HCEC 1CT (cell line): ENCODE measurements around the gene RABGGTA.

Experiments
- DNase-seq: peaks from one replicate; pipeline ENCODE4 v3.0.0-alpha.2; 2017

RABGGTA gene, protein sequence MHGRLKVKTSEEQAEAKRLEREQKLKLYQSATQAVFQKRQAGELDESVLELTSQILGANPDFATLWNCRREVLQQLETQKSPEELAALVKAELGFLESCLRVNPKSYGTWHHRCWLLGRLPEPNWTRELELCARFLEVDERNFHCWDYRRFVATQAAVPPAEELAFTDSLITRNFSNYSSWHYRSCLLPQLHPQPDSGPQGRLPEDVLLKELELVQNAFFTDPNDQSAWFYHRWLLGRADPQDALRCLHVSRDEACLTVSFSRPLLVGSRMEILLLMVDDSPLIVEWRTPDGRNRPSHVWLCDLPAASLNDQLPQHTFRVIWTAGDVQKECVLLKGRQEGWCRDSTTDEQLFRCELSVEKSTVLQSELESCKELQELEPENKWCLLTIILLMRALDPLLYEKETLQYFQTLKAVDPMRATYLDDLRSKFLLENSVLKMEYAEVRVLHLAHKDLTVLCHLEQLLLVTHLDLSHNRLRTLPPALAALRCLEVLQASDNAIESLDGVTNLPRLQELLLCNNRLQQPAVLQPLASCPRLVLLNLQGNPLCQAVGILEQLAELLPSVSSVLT

DNA sequence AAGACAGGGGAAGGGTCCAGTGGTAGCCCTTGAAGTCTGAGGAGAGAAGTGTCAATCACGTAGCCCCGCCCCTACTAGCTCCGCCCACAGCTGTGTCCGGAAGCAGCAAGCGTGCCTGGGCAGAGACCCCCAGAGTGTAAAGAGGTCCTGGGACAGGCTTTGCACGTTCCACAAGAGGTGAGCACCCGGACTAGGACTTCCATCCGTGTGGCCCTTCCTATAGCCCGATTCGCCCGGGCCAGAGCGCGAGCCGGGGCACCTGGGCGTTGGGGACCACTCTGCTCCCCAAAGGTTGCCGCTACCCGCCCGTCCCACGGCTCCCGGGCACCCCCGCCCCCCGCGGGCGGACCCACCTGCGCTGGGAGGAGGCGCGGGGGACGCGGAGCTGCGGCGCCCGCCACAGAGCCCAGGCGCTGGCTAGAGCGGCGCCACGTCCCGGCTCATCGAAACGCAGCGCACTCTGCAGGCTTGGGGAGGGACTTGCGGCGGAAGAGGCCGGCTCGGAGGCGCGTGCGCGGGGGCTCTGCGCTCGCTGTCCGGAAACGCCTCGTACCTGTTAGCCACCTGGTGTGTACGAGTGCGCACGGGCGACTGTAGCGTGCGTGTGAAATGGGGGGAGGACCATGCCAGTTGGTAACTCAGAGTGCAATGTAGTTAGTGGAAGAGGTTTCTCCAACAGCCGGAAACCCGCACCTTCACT lies at the start of gene RABGGTA:
RABGGTA (minus strand) TSS at position 464 of the 700 bp plus-strand sequence. CDS start 482 bp downstream, outside the sequence.
- peak; percentile 88 for DNase-seq

DNA sequence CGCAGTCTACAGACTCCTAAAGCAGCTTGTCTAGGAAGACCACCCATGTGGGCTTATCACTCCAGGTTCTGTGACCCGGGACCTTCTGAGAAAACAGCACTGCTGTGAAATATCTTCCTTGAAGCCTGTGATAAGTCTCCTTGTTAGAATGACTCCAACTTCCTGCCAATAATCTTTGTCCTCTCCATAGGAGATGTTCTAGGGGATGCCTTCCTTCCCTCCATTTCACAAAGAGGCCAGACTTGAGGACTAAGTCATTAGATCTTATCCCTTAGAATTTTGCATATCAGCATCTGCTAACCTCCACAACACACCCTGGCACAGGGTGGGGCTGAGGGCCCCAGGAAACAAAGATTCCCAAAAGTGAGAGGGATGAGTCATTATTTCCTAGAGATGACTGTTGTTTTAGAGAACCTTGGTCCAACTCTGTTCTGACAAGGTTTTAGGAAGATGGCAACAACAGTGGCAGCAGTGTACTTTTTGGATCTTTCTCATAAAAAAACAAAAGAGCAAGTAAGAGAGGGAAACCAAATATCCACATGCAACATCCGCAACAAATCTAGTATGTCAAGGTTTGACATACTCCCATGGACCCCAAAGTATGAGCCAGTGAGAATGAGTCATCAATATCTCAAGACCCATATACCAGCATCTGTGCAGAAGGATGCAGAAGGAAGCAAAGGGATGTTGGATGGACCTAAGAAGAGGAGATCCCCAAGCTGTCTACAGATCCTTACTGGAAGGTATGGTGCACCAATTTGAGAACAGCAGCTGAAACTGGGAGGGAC lies 45.9 kb upstream of the RABGGTA start:
- DNase-seq, result peak; percentile 39

DNA sequence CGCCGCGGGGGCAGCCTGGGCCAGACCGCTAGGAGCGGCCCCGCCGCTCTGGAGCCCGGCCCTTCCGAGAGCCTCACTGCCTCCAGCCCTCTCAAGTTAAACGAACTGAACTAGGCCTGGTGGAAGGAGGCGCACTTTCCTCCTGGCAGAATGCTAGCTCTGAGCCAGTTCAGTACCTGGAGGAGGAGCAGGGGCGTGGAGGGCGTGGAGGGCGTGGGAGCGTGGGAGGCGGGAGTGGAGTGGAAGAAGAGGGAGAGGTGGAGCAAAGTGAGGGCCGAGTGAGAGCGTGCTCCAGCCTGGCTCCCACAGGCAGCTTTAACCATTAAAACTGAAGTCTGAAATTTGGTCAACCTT lies 45.2 kb upstream of the RABGGTA start:
- no peak for DNase-seq

DNA sequence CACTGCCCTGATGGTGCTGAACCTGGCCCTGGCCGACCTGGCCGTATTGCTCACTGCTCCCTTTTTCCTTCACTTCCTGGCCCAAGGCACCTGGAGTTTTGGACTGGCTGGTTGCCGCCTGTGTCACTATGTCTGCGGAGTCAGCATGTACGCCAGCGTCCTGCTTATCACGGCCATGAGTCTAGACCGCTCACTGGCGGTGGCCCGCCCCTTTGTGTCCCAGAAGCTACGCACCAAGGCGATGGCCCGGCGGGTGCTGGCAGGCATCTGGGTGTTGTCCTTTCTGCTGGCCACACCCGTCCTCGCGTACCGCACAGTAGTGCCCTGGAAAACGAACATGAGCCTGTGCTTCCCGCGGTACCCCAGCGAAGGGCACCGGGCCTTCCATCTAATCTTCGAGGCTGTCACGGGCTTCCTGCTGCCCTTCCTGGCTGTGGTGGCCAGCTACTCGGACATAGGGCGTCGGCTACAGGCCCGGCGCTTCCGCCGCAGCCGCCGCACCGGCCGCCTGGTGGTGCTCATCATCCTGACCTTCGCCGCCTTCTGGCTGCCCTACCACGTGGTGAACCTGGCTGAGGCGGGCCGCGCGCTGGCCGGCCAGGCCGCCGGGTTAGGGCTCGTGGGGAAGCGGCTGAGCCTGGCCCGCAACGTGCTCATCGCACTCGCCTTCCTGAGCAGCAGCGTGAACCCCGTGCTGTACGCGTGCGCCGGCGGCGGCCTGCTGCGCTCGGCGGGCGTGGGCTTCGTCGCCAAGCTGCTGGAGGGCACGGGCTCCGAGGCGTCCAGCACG lies 44.6 kb upstream of the RABGGTA start:
- no peak for DNase-seq

DNA sequence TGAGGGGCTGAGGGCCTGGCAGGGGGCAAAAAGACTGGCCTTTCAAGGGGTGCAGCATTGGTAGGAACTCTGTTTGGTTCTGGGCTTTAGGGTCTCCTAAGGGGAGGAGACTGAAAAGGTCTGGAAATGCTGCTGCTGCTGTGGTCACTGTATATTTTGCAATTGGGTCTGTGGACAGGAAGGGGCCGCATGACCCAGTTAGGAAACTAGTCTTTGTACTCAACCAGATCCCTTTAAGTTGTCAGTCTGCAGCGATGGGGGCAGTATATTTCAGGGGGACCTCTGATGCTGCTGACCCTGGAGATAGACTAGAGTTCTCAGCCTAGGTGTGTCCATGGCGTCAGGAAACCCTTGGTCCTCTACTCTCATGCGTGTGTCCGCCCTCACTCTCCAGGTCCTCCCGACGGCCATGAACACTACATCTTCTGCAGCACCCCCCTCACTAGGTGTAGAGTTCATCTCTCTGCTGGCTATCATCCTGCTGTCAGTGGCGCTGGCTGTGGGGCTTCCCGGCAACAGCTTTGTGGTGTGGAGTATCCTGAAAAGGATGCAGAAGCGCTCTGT lies 43.9 kb upstream of the RABGGTA start:
- DNase-seq, result no peak

DNA sequence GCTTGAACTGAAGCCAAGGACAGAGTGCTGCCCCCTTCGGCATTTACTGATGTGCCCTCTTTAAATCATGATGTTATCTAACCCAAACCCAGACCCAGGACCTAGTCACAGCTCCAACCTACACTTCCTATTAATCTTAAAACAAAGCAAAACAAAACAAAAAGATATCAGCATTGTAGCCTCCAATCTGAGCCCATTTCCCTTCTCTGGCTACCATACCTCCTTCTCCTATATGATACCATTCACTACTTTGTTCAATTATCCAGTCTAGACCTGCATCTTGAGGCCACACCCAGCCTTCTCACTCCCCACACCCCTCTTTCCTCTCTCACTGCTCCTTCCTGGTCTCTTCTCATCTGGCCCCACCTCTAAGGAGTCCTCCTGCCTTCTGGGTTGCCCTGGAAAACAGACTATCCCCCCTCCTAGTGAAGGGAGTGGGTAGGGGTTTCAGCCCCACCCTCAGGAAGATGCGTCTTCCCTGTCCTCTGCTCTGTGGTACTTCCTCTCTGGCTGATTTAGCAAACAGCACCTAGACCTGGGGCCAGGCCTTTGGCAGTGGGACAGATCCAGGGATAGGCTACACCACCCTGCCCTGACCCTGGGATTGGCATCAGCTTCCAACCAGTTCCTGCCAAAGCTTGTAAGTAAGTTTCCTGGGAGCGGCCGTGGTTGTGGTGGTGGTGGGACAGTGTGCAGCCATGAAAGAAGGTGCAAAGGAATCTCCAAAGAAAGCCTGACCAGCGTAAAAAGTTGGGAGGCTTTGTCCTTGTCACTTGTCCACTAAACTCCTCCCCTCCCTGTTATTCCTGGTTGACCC lies 43.2 kb upstream of the RABGGTA start:
- DNase-seq, result no peak

DNA sequence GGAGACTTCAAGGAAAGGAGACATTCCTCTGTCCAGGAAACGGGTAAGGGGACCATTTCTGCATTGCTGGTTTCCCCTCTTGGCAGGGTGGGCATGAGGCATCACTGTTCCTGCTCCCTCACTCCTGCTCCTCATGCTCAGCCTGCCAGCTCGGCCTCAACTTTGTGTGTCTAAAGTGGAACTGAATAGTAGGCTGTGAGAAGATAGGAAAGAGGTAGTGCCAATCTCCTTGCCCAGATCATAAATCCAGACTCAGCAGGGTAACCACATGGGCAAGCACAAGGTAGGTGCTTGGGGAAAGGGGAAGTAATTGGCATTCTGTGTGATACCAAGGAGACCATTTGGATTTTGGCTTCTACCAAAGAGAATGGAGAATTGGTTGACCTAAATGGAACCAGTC lies 42.5 kb upstream of the RABGGTA start:
- no peak for DNase-seq

DNA sequence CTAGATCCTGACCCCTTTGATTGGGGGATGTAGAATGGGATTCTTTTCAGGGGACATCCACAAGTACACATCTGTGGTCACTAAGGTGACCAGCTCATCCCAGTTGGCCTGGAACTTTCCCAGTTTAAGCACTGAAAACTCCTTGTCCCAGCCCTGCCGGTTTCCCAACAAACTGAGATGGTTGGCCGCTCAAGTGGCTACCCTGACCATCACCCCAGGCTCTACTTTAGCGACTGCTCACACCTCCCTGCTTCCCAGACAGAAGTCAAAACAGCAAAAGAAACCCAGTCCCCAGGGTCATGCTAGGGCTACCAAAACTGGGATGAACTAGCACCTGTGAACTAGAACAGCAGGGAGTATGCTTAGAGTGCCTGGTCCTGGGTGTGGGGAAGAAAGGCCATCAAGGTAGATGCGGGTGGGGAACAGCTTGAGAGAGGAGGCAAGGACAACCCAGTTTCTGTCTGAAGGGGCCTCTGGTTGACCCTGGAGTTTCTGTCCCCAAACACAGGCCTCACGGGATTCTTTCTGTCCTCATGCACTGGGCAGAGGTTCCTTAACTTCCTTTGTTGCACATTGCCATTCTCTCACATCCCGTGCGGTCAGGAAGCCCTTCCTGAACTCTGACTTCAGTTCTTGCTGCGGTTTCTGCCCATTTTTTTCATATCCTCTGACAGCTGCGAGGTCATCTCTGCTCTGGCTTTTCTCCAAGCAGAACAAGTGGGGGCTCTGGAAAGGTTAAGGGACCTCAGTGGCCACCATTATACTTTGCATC lies 41.5 kb upstream of the RABGGTA start:
- no peak for DNase-seq

DNA sequence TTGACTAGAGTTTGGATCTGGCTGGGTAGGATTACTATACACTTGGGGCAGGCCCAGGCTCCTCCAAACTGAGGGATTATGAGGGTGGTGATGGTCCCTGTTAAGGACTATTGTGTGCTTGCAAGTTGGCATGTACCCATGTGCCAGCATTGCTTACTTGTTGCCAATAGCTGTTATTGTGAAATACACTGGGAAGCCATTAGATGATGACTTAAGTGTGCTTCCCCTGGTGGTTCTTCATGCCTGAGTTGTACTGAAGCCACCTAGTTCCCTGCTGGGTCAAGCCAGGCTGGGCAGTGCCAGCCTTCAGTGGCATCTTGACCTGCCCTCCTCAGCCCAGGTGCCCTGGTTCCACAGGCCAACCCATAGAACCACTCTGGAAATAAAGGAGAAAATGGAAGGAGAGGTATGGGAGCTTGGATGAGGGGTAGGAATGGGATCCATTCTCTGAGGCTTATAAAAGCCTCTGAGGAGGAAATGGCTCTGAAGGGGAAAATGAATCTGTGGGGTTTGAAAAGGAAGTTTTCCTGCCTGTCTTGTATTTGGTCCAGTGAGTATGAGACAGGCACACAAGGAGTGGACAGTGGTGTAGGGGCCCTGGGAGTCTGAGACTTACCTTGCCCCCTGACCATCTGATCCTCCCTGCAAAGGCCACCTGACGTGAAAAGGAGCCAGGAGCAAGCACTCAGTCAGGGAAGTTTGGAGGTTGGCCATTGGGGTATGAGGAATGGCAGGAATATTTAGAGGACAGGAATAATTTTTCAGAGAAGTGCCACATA lies 40.6 kb upstream of the RABGGTA start:
- peak; percentile 20 for DNase-seq

DNA sequence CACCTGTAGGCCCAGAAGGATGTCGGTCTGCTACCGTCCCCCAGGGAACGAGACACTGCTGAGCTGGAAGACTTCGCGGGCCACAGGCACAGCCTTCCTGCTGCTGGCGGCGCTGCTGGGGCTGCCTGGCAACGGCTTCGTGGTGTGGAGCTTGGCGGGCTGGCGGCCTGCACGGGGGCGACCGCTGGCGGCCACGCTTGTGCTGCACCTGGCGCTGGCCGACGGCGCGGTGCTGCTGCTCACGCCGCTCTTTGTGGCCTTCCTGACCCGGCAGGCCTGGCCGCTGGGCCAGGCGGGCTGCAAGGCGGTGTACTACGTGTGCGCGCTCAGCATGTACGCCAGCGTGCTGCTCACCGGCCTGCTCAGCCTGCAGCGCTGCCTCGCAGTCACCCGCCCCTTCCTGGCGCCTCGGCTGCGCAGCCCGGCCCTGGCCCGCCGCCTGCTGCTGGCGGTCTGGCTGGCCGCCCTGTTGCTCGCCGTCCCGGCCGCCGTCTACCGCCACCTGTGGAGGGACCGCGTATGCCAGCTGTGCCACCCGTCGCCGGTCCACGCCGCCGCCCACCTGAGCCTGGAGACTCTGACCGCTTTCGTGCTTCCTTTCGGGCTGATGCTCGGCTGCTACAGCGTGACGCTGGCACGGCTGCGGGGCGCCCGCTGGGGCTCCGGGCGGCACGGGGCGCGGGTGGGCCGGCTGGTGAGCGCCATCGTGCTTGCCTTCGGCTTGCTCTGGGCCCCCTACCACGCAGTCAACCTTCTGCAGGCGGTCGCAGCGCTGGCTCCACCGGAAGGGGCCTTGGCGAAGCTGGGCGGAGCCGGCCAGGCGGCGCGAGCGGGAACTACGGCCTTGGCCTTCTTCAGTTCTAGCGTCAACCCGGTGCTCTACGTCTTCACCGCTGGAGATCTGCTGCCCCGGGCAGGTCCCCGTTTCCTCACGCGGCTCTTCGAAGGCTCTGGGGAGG lies 39.5 kb upstream of the RABGGTA start, which contains the start of gene LTB4R:
LTB4R (plus strand) TSS at position 857 of the 959 bp plus-strand sequence. CDS start 4,150 bp downstream, outside the sequence.
- peak; percentile 67 for DNase-seq

DNA sequence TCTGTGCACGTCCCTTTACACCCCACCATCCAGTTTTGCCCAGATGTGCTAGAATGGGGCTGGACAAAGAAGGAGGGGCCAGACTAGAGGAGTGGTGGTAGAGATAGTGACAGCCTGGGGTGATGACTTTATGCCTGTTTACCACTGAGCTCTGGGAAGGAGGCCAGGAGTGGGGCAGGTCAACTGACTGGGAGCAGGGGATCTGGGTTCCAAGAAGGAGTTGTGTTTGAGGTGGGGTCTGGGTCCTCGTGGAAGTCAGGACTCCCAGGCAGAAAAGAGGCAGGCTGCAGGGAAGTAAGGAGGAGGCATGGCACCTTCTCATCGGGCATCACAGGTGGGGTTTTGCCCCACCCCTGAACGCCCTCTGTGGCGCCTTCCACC lies 38.9 kb upstream of the RABGGTA start:
- DNase-seq, result no peak

DNA sequence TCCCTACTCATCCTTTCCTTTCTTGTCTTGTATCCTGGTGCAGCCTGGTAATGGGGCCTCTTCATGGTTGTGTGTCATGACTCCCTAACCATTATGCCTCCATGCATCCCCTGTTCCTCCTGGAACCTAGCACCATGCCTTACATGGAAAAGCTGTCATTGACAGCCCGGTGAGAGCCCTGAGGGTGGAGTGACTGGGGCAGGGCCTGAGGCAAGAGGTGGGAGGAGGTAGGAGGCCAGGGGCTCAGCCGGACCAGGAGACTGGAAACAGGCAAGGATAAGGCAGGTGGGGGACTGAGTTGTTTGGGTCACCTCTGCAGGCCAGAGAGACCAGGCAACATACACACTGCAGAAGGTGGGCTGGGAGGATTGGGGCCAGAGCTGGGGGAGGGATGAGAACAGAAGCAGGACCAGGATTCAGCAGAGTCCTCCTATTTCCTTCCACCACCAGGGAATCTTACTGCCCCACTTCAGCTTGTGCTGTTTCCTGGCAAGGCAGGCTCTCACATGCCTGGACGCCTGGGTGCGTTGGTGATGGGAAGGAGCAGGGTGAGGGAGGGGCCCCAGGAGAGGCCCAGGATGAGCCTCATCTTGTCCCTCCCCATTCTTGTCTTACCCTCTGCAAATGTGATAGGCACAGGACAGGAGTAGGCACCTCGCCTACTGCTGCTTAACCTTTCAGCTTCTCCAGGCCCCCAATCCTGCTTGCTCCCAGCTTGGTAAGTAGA lies 38.3 kb upstream of the RABGGTA start, which contains the start of gene LTB4R2:
LTB4R2 (plus strand) TSS at position 603 of the 727 bp plus-strand sequence. CDS start 525 bp downstream, outside the sequence.
- DNase-seq, result no peak

DNA sequence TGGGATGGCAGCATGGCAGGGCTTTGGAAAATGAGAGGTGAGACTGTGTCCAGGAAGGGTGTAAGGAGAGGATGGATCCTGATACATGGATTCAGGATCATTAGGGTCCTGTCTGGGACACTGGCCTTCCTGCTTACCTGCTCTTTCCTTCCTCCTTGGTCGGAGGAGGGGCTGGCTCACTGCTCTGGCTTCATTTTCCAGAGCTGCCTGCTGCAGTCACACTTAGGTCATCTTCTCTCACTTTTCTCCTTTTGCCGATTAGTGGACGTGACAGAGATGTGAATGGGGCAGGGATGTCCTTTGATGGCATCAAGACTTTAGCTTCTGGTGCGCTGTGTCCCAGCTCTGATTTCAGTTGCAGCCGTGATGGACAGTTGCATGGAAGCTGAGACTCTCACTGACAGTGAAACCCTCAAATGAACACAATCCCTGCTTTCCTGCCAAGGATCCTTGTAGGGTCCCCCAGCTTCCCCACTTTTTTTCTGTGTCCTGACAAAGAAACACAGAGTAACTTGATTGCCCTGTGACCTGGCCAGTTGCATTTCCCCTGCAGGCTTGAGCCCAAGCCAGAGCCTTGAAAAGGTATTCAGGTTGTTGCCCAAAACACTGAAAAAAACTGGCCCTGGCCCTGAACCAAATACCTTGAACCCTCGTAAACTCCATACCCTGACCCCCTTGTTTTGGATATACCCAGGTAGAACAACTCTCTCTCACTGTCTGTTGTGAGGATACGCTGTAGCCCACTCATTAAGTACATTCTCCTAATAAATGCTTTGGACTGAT lies 37.1 kb upstream of the RABGGTA start:
- DNase-seq, result no peak

DNA sequence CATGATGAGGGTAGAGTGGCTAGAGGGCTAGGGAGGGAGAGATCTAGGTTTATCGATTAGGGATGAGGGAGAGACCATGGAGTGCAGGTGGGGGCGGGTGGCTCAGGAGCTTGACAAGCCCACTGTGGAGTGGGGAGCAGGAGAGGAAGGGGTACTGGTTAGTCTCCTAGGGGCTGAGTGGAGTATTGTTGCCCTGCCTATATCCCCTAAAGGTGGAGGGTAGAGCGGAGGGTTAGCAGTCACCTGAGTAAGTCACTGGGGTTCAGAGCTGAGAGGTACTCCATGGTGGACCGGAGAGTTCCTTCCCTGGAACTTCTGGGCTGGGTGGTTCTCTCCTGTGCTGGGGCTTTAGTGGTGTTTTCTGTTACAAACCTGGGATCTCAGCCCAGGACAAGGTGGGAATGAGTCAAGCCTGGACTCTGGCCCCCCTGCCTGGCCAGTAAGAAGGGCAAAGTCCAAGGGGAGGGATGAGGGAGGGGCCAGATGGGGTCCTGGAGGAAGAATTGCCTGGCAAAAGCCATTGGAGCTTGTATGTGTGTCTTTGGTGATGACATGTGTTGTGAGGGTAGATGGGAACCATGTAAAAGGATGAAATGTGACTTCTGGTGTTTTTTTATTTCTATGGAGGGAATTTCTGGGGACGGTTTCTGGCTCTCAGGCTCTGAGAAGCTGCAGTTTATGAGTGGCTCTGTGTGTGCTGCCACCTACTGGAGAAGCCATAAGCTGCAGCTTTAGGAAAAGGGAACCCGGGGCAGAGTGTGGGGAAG lies 36.4 kb upstream of the RABGGTA start, which contains the start of gene CIDEB:
CIDEB (minus strand) TSS at position 403 of the 767 bp plus-strand sequence; CDS start at position 284, 119 bp downstream.
- DNase-seq, result peak; percentile 34

DNA sequence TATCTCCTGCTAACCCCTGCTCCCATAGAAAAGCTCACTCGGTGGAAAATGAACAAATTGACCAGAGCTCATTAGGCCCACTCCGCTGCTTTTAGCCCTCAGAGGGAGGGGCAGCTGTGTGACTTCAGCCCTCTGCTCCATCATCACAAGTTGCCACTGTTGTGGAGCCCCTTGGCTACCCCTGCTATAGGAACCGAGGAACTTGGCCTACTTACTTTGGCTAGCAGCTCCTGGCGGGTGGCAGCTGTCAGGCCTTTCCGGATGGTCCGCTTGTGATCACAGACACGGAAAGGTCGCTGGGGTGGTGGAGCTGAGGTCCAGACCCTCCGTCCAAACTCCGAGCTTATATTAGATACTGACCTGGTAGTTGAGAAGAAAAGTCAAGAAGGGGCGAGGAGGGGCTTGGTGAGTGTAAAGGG lies 35.8 kb upstream of the RABGGTA start:
- no peak for DNase-seq
